Neural crest cell (in vitro differentiated cells): ENCODE measurements around the gene ANTXRL. TPM values are rescaled to one million over a fixed set of nuclear protein-coding genes. Genes with fewer than 3 reads are reported as not detected.
"Not testable (repeated sequence)": the region's sequence is repeated elsewhere in the genome, so short reads cannot be mapped to it uniquely, and the experiment has no call there.

Experiments
- DNase-seq: peaks from one replicate; pipeline ENCODE4 v3.0.0; 2021; ENCODE audit warnings: low read depth, mixed read lengths, low spot score
- H3K27ac Mint-ChIP-seq: one replicate; pipeline ENCODE4 v1.8.0; 2021; ENCODE audit warnings: mild to moderate bottlenecking, mixed read lengths; ENCODE audit not compliant: unreplicated experiment
- H3K27me3 Mint-ChIP-seq: 2 replicates; pipeline ENCODE4 v1.8.0; 2021; ENCODE audit warnings: low read depth, mild to moderate bottlenecking, mixed read lengths
- H3K36me3 Mint-ChIP-seq: 2 replicates; pipeline ENCODE4 v1.8.0; 2021; ENCODE audit warnings: low read depth, mild to moderate bottlenecking, mixed read lengths
- H3K4me1 Mint-ChIP-seq: 2 replicates; pipeline ENCODE4 v1.8.0; 2021; ENCODE audit warnings: mixed read lengths
- H3K4me3 Mint-ChIP-seq: one replicate; pipeline ENCODE4 v1.8.0; 2021; ENCODE audit warnings: mild to moderate bottlenecking, mixed read lengths
- H3K9me3 Mint-ChIP-seq: 2 replicates; pipeline ENCODE4 v1.8.0; 2021; ENCODE audit warnings: mixed read lengths
- CTCF ChIP-seq: fragments of 200-600 bp; sonication (generic); conservative IDR thresholded peaks from 2 replicates; pipeline ENCODE4 v1.5.0; 2021; ENCODE audit warnings: antibody characterized with exemption, mild to moderate bottlenecking
- total RNA-seq: library from RNA; stranded (reverse); gene quantifications from 2 replicates; pipeline ENCODE4 v1.2.1, GENCODE V29; 2021

Gene ANTXRL
- total RNA-seq, 1 donor from 2014 or later: not detected

- TF ChIP-seq CTCF: no peak
- Mint-ChIP-seq H3K9me3 (no peaks in the 10 kb centered on the region), H3K27ac (no peak overlapping the region), H3K36me3 (no peaks in the 10 kb centered on the region), H3K4me3 (no peak overlapping the region), H3K27me3 (no peaks in the 10 kb centered on the region), H3K4me1 (peaks cover 5% of the 10 kb centered on the region)
- DNase-seq: no peak
These were observed 19.4 kb upstream of the ANTXRL start for GRCh38 chr10:46267132-46267985.

DNA sequence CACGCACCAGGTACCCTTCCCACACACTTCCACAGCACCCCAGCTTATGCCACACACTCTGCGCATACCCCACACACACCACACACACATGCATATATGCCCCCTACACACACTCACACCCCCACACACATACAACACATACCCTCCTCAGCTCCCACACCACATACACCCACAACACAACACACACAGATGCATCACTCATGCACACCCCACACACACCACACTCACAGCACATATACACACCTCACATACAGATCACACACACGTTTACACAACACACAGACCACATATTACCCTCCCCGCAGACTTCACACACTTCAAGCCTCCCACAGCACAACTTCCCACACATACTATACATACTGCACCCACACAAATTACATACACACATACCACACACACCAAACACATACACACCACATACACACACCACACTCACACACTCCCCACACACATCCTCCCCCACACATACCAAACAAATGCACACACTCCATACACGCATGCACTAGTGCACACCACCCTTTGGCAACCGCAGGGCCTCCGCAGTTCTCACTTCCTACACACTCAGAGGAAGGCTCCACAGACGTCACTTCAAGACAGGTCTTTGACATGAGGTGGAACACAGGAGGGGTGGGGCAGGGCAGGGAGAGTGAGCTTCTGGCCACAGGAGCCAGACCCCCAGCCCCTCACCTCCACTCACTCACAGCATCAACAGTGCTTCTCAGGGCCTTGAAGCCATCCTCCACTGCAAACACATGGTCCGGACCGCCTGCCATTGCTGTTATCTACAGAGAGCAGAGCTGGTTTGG, 18.5 kb upstream of the ANTXRL start:
- DNase-seq: no peak
- no peaks in the 10 kb centered on the region for H3K36me3 Mint-ChIP-seq
- H3K4me1 Mint-ChIP-seq: peaks cover 5% of the 10 kb centered on the region
- H3K4me3 Mint-ChIP-seq: no peak overlapping the region
- no peaks in the 10 kb centered on the region for H3K9me3 Mint-ChIP-seq
- H3K27ac Mint-ChIP-seq: no peak overlapping the region
- TF ChIP-seq CTCF: no peak
- no peaks in the 10 kb centered on the region for H3K27me3 Mint-ChIP-seq

DNA sequence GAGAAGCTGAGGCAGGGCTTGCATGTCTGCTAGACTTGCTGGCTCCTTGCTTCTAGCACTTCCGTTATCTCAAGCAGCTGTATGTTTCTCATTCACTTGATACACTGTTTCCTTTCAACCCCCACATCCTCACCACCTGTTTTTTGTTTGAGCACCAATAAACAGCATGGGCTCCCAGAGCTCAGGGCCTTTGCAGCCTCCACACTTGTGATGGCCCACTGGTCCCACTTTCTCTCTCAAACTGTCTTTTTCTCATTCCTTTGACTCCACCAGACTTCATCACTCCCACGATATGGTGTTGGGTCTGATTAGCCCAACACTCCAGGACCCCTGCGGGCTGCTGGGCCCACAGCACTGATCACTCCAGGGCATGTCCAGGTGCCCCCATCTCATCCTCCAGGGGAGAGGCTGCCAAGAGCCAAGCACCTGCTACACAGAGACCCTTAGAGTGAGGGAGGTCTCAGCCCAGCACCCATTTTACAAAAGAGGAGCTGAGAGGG, 17.2 kb upstream of the ANTXRL start:
- H3K4me1 Mint-ChIP-seq, H3K27me3 Mint-ChIP-seq, DNase-seq, H3K4me3 Mint-ChIP-seq, H3K9me3 Mint-ChIP-seq, H3K36me3 Mint-ChIP-seq, H3K27ac Mint-ChIP-seq: not testable (repeated sequence)

DNA sequence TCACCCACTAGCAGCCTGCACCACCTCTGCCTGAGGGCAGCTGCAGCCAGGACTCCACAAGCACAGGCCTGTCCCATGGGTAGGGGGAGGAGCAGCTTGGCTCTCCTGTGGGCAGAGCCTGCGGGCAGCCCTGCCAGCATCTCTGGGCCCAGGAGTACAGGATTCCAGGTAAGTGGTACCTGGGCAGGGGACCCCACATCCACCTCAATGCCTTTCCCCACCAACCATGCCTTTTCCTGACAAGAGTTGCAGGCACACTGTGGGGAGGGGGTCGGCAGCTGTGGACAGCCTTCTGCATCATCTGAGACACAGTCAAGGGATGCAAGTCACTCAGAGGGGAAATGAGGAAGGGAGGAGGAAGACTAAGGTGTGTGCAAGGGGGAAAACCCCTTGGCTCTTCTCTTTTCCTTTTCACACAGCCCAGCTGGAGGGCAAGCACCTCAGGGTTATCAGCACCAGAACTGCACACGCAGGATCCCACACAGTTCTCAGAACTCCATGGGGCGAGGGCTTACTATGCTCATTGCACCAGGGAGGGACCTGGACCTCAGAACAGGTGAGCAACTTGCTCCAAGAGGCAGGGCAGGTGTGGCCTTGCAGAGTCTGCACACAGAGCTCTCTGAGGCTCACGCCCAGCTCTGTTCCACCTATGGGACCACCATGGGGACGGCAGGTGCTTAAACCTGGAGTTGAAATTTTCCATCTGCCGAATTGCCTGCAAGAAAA, 16.5 kb upstream of the ANTXRL start:
- Mint-ChIP-seq H3K4me1 (peaks cover 5% of the 10 kb centered on the region), H3K36me3 (no peaks in the 10 kb centered on the region), H3K9me3 (no peaks in the 10 kb centered on the region), H3K27ac (no peak overlapping the region), H3K4me3 (no peak overlapping the region), H3K27me3 (peaks cover 8% of the 10 kb centered on the region)
- DNase-seq: no peak
- no peak for TF ChIP-seq CTCF

DNA sequence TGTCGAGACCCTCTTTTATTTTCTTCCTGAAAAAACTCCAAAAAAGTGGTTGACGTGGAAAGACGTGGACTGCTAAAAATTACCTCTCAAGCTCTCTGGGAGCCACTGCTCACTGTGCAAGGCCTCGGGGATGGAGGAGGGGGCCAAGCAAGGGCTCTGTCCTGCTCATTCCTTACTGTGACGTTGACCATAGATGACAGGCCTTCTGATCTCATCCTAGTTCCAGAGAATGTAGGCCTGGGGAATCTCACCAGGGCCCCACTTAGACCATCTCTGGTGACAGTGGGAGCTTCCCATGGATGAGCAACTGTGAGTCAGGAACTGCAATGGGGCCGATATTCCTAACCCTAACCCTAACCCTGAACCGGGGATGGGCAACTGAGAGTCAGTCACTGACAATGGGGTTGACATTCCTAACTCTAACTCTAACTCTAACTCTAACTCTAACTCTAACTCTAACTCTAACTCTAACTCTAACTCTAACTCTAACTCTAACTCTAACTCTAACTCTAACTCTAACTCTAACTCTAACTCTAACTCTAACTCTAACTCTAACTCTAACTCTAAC, 15.8 kb upstream of the ANTXRL start:
- not testable (repeated sequence) for H3K4me1 Mint-ChIP-seq, H3K9me3 Mint-ChIP-seq, DNase-seq, H3K4me3 Mint-ChIP-seq, H3K36me3 Mint-ChIP-seq, H3K27ac Mint-ChIP-seq
- H3K27me3 Mint-ChIP-seq: peaks cover 14% of the 10 kb centered on the region

GRCh38 chr10:46271795-46272499, 14.8 kb upstream of the ANTXRL start:
- not testable (repeated sequence) for H3K36me3 Mint-ChIP-seq, H3K4me1 Mint-ChIP-seq, H3K9me3 Mint-ChIP-seq, H3K27ac Mint-ChIP-seq, H3K4me3 Mint-ChIP-seq, DNase-seq
- peaks cover 23% of the 10 kb centered on the region for H3K27me3 Mint-ChIP-seq
